AG10803 (cell line): ENCODE measurements around the gene SOX30.

Experiments
- DNase-seq: peaks from one replicate; pipeline ENCODE4 v3.0.0; 2010; ENCODE audit warnings: low read depth
- H3K4me3 ChIP-seq: 2 replicates; pipeline ENCODE4 v1.5.1; 2011; ENCODE audit warnings: mild to moderate bottlenecking, low read length, control low read depth
- CTCF ChIP-seq: conservative IDR thresholded peaks from 2 replicates; pipeline ENCODE4 v1.5.1; 2011; ENCODE audit warnings: mild to moderate bottlenecking, low read length, control low read depth, inconsistent platforms

The SOX30 gene

GRCh38 chr5:157630341-157630740 is 21.9 kb downstream of the SOX30 start:
- DNase-seq, result no peak
- no peak overlapping the region for H3K4me3 ChIP-seq
- no peak for TF ChIP-seq CTCF

GRCh38 chr5:157626831-157627230 is 25.4 kb downstream of the SOX30 start:
- TF ChIP-seq CTCF, result no peak
- H3K4me3 ChIP-seq, result no peak overlapping the region
- no peak for DNase-seq

GRCh38 chr5:157624144-157624543 is 28.1 kb downstream of the SOX30 start:
- no peak for TF ChIP-seq CTCF
- DNase-seq, result no peak
- no peak overlapping the region for H3K4me3 ChIP-seq

GRCh38 chr5:157620776-157621175 is 31.5 kb downstream of the SOX30 start:
- H3K4me3 ChIP-seq, result no peak overlapping the region
- no peak for TF ChIP-seq CTCF
- no peak for DNase-seq

GRCh38 chr5:157618191-157618765 is 34.0 kb downstream of the SOX30 start:
- H3K4me3 ChIP-seq, result no peak overlapping the region
- no peak for TF ChIP-seq CTCF
- DNase-seq, result no peak

- TF ChIP-seq CTCF, result no peak
- no peak overlapping the region for H3K4me3 ChIP-seq
- DNase-seq, result no peak
Measured at GRCh38 chr5:157616785-157617184, 35.5 kb downstream of the SOX30 start.

- no peak for TF ChIP-seq CTCF
- no peak overlapping the region for H3K4me3 ChIP-seq
- no peak for DNase-seq
Measured at GRCh38 chr5:157613385-157614245, 38.6 kb downstream of the SOX30 start.
